ENCODE results near the gene SCARF2. TPM values are rescaled to one million over a fixed set of nuclear protein-coding genes. Genes with fewer than 3 reads are reported as not detected.
A peak's percentile ranks its signal among the peaks of the same experiment; 100 is the strongest.
"Not testable (repeated sequence)": the region's sequence is repeated elsewhere in the genome, so short reads cannot be mapped to it uniquely, and the experiment has no call there.

Gene SCARF2
- total and polyA plus RNA-seq, 5 experiments from 2014 or later, result 0.07 to 3.1 (median 0.51) TPM

DNA sequence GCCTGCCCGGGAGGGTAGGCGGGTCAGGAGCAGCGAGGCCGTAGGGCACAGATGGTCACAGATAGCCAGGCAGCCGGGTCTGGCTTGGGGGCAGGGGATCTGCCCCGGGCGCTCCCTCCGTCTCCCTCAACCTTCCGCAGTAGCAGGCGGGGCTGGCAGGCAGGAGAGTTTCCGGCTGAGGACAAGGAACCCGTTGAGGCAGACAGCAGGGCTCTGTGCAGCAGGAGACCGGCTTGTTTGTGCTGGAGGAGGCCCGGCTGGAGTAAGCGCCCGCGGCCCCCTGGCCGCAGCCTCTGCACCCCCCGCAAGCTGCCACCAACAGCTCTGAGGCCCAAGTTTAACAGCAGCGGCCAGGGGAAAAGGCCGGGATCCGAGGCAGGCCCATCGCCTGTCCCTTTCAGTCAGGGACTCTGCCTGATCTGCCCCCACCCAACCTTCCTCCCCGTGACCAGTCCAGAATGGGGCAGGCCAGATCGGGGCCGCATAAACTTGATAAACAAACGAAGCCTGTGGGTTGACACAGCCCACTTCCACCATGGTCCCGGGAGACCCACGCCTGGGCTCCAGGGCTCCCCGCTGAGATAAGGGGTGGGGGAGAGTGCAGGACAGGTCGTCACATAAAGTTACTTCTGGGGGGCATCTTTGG is 13.6 kb downstream of the SCARF2 start:
- POLR2A ChIA-PET, result interaction anchor here (0.7 kb wide), 1 partner anchor 117 kb away, joined by 3 read pairs; no protein-coding TSS in a partner anchor
- peak overlapping the region in 3 of 10 donors; percentile 47 to 70 (median 59) for H3K27ac Mint-ChIP-seq
- no peak for DNase-seq
- H3K9me3 Mint-ChIP-seq, result peaks cover 0 to 2% (median 0%) of the 10 kb centered on the region in 9 donors
- peak overlapping the region in 7 of 10 donors; percentile 32 to 71 (median 44) for H3K4me3 Mint-ChIP-seq
- ATAC-seq, result no peak
- peaks cover 10 to 30% (median 16%) of the 10 kb centered on the region in 5 donors for H3K27me3 Mint-ChIP-seq
- peaks cover 5 to 22% (median 17%) of the 10 kb centered on the region in 4 donors for H3K4me1 Mint-ChIP-seq
- H3K36me3 Mint-ChIP-seq, result peaks cover 0 to 2% (median 0%) of the 10 kb centered on the region in 3 donors

DNA sequence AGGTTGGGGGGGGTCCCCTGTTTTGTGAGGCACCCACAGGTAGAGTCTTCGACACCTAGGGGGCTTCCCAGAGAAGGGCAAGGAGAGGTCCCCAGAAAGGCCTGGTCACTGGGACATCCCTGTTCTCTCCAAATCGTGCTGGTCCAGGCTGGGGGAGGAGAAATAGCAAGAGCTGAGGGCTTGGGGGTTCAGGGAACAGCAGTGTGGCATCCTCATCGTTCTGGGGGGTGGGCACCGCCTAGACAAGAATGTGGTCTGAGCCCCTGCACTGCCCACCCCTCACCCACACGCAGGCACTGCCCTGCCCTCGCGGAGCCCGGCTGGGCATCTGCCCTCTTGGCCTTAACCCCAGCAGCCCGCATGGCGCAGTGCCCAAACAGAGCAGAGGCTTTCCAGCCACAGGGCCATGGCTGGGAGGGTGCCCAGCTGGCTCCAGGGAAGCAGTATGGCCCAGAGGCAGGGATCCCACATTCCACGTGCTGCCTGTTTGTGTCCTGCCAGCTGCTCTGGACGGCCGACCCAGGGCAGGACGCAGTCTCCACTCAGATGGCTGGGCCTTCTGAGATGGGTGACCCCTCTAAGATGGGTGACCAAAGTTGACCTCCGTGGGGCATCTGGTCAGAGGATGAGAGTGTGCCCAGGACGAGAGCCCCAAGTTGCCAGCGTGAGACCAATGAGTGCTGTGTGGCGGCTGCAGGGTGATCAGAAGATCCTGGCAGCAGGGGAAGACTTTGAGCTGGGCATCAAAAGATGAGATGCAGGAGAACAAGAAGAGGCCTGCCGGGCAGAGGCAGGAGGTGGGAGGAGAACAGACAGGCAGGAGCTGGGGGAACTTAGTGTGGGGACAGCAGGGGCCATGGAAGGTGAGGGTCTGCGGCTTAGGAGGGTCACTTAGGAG is 14.4 kb downstream of the SCARF2 start:
- peak overlapping the region in 8 of 10 donors; percentile 32 to 73 (median 44) for H3K4me3 Mint-ChIP-seq
- peak overlapping the region in 4 of 10 donors; percentile 47 to 80 (median 64) for H3K27ac Mint-ChIP-seq
- H3K9me3 Mint-ChIP-seq, result peaks cover 0 to 2% (median 0%) of the 10 kb centered on the region in 9 donors
- H3K36me3 Mint-ChIP-seq, result peaks cover 0 to 2% (median 0%) of the 10 kb centered on the region in 3 donors
- H3K27me3 Mint-ChIP-seq, result peaks cover 7 to 28% (median 13%) of the 10 kb centered on the region in 5 donors
- ATAC-seq (no peak), DNase-seq (no peak)
- peaks cover 2 to 18% (median 13%) of the 10 kb centered on the region in 4 donors for H3K4me1 Mint-ChIP-seq
- POLR2A ChIA-PET, result interaction anchor here (0.6 to 0.7 kb wide), 2 partner anchors 18 to 95 kb away, joined by 3 to 4 read pairs; no protein-coding TSS in a partner anchor

DNA sequence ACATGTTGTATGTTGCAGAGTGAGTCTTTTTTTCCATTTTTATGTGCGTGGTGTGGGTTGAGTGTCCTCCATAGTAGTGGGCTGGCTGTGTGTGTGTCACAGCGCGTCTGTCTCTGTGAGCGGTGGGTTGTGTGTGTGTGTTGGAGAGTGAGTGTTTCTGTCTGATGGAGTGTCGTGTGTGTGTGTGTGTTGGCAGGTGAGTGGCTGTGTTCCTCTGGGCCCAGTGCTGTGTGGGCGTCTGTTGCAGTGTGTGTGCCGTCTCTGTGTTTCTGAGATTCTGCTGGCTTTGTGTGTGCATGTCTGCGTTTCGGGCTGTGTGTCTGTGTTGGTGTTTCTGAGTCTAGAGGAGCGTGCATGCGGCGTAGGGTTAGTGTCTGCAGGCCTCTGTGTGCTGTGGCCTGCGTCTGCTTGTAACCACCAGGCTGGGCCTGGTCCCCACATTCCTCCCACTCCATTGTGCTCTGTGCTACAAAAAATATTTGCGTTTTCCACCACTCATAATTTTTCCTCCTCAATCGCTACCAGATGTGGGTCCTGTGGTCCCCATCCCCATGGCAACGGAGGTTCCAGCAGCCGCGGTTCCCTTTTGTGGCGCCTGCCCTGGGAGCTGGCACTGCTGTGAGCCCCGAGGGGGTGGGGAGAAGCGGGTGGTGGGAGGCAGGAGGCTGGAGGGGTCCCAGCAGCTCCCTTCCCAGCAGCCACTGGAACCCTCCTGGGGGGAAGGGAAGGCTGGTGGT is 15.2 kb downstream of the SCARF2 start:
- DNase-seq (no peak), ATAC-seq (no peak)
- peaks cover 0 to 2% (median 0%) of the 10 kb centered on the region in 3 donors for H3K36me3 Mint-ChIP-seq
- H3K9me3 Mint-ChIP-seq, result peaks cover 0 to 2% (median 0%) of the 10 kb centered on the region in 9 donors
- H3K4me3 Mint-ChIP-seq, result no peak overlapping the region
- peaks cover 5 to 25% (median 8%) of the 10 kb centered on the region in 5 donors for H3K27me3 Mint-ChIP-seq
- H3K4me1 Mint-ChIP-seq, result peaks cover 2 to 15% (median 11%) of the 10 kb centered on the region in 4 donors
- POLR2A ChIA-PET, result interaction anchor here (0.7 kb wide), 1 partner anchor 19 kb away, joined by 3 read pairs; no protein-coding TSS in a partner anchor
- H3K27ac Mint-ChIP-seq, result no peak overlapping the region

DNA sequence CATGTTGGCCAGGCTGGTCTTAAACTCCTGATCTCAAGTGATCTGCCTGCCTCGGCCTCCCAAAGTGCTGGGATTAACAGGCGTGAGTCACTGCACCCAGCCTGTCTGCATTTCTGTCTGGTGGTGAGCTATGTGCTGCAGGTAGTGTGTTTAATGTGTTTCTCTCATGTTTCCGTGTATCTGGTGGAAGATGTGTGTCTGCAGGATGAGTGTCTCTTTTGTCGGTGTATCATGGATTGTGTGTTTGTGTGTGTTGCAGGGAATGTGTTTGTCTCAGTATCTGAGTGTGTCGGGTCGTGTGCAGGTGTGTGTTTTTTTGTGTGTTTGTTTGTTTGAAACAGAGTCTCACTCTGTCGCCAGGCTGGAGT is 16.1 kb downstream of the SCARF2 start:
- DNase-seq (no peak), ATAC-seq (no peak)
- Mint-ChIP-seq H3K4me1 (peaks cover 2 to 9% (median 7%) of the 10 kb centered on the region in 4 donors), H3K27ac (no peak overlapping the region), H3K36me3 (peaks cover 0 to 2% (median 0%) of the 10 kb centered on the region in 3 donors), H3K4me3 (no peak overlapping the region), H3K27me3 (peaks cover 0 to 16% (median 1%) of the 10 kb centered on the region in 5 donors), H3K9me3 (peaks cover 0 to 2% (median 0%) of the 10 kb centered on the region in 9 donors)
- POLR2A ChIA-PET, result no interaction called here

DNA sequence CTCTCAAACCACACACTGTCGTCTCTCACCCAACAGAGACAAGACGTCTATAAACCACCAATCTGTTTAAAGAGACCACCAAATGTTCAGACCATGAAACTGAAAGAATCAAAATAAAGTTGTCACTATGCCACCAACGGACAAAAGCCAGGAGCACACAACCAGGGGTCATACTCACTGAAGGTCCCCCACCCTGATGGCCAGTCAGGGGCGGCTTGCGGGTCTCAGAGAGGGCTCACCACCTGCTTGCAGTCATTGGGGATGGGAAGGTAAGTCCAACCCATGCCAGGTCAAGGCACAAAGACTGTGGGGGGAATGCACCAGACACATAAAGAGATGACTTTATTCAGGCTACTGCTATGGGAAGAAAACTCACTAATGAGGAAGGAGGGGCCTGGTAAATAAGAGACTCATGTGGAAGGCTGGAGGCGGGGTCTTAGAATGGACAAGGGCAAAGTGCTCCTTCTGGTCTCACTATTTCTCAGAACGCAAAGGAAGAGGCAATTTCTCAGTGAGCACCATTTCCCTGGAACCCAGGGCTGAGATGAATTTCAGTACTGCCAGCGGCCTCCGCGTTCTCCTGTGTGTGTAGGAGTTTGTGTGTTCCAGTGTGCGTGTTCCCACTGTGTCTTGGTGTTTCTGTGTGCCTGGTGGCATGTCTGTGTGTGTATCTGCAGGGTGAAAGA is 17.3 kb downstream of the SCARF2 start:
- POLR2A ChIA-PET, result no interaction called here
- H3K4me3 Mint-ChIP-seq, result no peak overlapping the region
- peaks cover 0 to 2% (median 0%) of the 10 kb centered on the region in 3 donors for H3K36me3 Mint-ChIP-seq
- peaks cover 0 to 12% (median 1%) of the 10 kb centered on the region in 5 donors for H3K27me3 Mint-ChIP-seq
- DNase-seq, result no peak
- peaks cover 2 to 9% (median 5%) of the 10 kb centered on the region in 4 donors for H3K4me1 Mint-ChIP-seq
- H3K9me3 Mint-ChIP-seq, result peaks cover 0 to 2% (median 0%) of the 10 kb centered on the region in 9 donors
- no peak overlapping the region for H3K27ac Mint-ChIP-seq
- ATAC-seq, result no peak

DNA sequence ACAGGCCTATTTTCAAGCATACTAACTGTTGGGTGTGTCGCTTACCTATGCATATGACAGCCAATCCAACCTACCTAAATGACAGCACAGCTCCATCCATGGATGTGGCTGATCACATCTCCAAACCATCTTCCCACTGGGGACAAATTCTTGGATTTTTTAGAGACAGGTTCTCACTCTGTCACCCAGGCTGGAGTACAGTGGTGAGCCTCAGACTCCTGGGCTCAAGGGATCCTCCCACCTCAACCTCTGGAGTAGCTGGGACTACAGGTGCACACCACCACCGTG is 18.0 kb downstream of the SCARF2 start:
- Mint-ChIP-seq H3K9me3 (peaks cover 0 to 2% (median 0%) of the 10 kb centered on the region in 9 donors), H3K36me3 (peaks cover 0 to 2% (median 0%) of the 10 kb centered on the region in 3 donors), H3K27me3 (peaks cover 0 to 9% (median 1%) of the 10 kb centered on the region in 5 donors), H3K4me3 (peak overlapping the region in 1 of 10 donors; percentile 48), H3K27ac (peak overlapping the region in 1 of 10 donors; percentile 6), H3K4me1 (peaks cover 2 to 7% (median 5%) of the 10 kb centered on the region in 4 donors)
- no peak for ATAC-seq
- POLR2A ChIA-PET, result interaction anchor here (2.1 to 2.9 kb wide), 2 partner anchors 10 to 44 kb away, joined by 6 to 14 read pairs; no protein-coding TSS in a partner anchor
- no peak for DNase-seq

DNA sequence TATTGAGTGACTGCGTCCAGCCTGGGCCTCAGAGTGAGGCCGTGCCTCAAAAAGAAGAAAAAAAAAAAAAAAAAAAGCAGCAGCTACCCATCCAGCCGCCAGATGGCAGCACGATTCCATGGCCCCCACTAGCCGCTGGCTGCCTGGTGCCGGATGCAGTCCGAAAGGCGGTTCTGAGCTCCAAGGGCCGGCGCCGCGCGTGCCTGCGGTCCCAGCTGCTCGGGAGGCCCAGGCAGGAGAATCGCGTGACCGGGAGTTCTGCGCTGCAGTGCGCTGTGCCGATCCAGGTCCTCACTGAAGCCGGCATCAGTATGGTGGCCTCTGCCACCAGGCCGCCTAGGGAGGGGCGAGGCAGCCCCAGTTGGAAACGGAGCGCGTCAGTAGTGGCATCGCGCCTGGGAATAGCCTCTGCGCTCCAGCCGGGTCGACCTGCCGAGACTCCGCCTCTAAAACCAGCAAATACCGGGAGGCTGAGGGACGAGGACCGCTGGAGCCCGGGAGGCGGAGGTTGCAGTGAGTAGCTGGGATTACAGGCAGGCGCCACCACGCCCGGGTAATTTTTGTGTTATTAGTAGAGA is 19.3 kb downstream of the SCARF2 start:
- Mint-ChIP-seq H3K36me3 (no peaks in the 10 kb centered on the region), H3K9me3 (no peaks in the 10 kb centered on the region)

DNA sequence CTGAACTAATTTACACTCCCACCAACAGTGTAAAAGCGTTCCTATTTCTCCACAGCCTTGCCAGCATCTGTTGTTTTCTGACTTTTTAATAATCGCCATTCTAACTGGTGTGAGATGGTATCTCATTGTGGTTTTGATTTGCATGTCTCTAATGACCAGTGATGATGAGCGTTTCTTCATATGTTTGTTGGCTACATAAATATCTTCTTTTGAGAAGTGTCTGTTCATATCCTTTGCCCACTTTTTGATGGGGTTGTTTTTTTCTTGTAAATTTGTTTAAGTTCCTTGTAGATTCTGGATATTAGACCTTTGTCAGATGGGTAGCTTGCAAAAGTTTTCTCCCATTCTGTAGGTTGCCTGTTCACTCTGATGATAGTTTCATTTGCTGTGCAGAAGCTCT is 21.9 kb downstream of the SCARF2 start:
- POLR2A ChIA-PET, result not testable (repeated sequence)

More for the DNA sequence above, 19.3 kb downstream of the SCARF2 start:
- no peaks in the 10 kb centered on the region for H3K27me3 Mint-ChIP-seq
- ATAC-seq (peak; percentile 79 to 85), DNase-seq (peak; percentile 52 to 85 (median 70))
- peak overlapping the region; percentile 50 to 80 (median 66) for H3K4me3 Mint-ChIP-seq
- peaks cover 0 to 3% (median under 1%) of the 10 kb centered on the region in 4 donors for H3K4me1 Mint-ChIP-seq
- POLR2A ChIA-PET, result interaction anchor here (0.6 to 2.9 kb wide), 14 partner anchors 9 to 346 kb away, joined by 3 to 14 read pairs (median 5); partner anchors contain the start of genes KLHL22 and MED15
- H3K27ac Mint-ChIP-seq, result peak overlapping the region in 3 of 10 donors; percentile 5 to 51 (median 51)

DNA sequence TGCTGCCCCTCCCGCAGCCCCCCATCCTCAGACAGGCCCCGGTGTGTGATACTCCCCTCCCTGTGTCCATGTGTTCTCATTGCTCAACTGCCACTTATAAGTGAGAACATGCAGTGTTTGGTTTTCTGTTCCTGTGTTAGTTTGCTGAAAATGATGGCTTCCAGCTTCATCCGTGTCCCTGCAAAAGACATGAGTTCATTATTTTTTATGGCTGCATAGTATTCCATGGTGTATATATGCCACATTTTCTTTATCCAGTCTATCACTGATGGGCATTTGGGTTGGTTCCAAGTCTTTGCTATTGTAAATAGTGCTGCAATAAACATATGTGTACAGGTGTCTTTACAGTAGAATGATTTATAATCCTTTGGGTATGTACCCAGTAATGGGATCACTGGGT is 22.4 kb downstream of the SCARF2 start:
- peak overlapping the region in 2 of 10 donors; percentile 39 to 52 for H3K27ac Mint-ChIP-seq
- ATAC-seq, H3K36me3 Mint-ChIP-seq, H3K27me3 Mint-ChIP-seq, H3K4me1 Mint-ChIP-seq, H3K4me3 Mint-ChIP-seq, H3K9me3 Mint-ChIP-seq, POLR2A ChIA-PET, DNase-seq: not testable (repeated sequence)

More for the DNA sequence above, 21.9 kb downstream of the SCARF2 start:
- not testable (repeated sequence) for H3K36me3 Mint-ChIP-seq, H3K27me3 Mint-ChIP-seq, H3K4me1 Mint-ChIP-seq, H3K9me3 Mint-ChIP-seq, ATAC-seq, H3K27ac Mint-ChIP-seq, DNase-seq, H3K4me3 Mint-ChIP-seq

DNA sequence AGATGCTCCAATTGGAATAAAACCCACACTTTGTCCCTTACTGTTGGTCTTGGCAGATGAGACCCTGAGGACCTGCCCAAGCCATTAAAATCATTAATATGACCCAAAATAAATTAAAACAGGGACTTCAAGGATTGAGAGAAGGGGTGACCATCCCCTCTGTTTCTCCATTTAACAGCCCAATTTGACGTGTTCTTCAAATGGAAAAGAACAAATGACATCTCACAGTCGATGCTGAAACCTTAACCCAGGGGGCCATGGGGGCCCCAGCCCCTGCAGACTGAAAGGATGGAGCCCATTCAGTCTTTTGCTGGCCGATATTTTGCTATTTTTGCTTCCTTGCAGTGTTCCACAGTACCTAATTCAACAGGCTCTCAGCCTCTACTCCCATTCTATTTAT is 23.2 kb downstream of the SCARF2 start:
- H3K36me3 Mint-ChIP-seq, result no peaks in the 10 kb centered on the region
- H3K9me3 Mint-ChIP-seq, result no peaks in the 10 kb centered on the region
- POLR2A ChIA-PET, result no interaction called here
- no peaks in the 10 kb centered on the region for H3K27me3 Mint-ChIP-seq
- peaks cover 0 to 3% (median 0%) of the 10 kb centered on the region in 4 donors for H3K4me1 Mint-ChIP-seq
- no peak for ATAC-seq
- no peak overlapping the region for H3K27ac Mint-ChIP-seq
- no peak for DNase-seq
- H3K4me3 Mint-ChIP-seq, result no peak overlapping the region

DNA sequence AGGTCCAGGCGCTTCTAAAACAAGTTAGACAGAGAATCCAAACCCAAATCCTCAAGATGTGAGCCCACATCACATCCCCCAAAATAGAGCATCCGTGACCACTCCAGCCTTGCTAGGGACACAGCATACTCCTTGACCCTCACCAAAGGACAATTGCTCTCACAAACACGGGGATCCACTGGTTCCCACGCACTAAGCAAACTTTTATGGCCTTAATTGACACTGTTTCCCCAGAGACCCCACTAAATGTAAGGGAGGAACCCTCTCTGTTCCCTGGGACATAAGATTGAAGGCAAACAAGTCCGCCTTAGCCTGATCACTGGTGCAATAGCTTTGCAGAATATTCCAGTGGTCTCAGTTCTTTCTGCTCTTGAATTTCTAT is 23.6 kb downstream of the SCARF2 start:
- no peaks in the 10 kb centered on the region for H3K36me3 Mint-ChIP-seq
- H3K9me3 Mint-ChIP-seq, result no peaks in the 10 kb centered on the region
- no peak for DNase-seq
- H3K4me1 Mint-ChIP-seq, result peaks cover 0 to 3% (median 0%) of the 10 kb centered on the region in 4 donors
- H3K27me3 Mint-ChIP-seq, result no peaks in the 10 kb centered on the region
- no peak overlapping the region for H3K4me3 Mint-ChIP-seq
- no peak overlapping the region for H3K27ac Mint-ChIP-seq
- ATAC-seq, result no peak
- POLR2A ChIA-PET, result no interaction called here
